PC-9 (cell line): ENCODE results near the gene SLX4IP. TPM values are rescaled to one million over a fixed set of nuclear protein-coding genes. Genes with fewer than 3 reads are reported as not detected.

Source experiments
- BruUV-seq: library from RNA; stranded (reverse); fragments of 400-500 nt; replicated peaks from 2 replicates; lab custom pipeline; 2021; lab: Mats Ljungman, UMichigan
- CTCF ChIA-PET: fragments of 300-600 bp; sonication (Branson Sonifier 250); formaldehyde crosslinking; loops from one replicate; lab custom pipeline; 2022; ENCODE audit warnings: antibody characterized with exemption; lab: Charles Lee
- POLR2A ChIA-PET: fragments of 300-600 bp; sonication (Branson Sonifier 250); formaldehyde crosslinking; loops from one replicate; lab custom pipeline; 2022; ENCODE audit warnings: antibody characterized with exemption; ENCODE audit not compliant: unreplicated experiment; lab: Charles Lee
- DNase-seq, 2 experiments: peaks; one replicate each; pipeline versions ENCODE4 v3.0.0 to v3.0.0-alpha.2; 2015 to 2022; ENCODE audit warnings: mixed read lengths in 1 of 2
- H2AFZ ChIP-seq: fragments of 200-600 bp; sonication (generic); 2 replicates; pipeline ENCODE4 v1.8.1; 2017; ENCODE audit warnings: antibody characterized with exemption
- H3F3A ChIP-seq: fragments of 200-600 bp; sonication (generic); 2 replicates; pipeline ENCODE4 v1.8.1; 2017; ENCODE audit warnings: antibody characterized with exemption, mild to moderate bottlenecking, low read depth; ENCODE audit not compliant: insufficient read depth
- H3K27ac ChIP-seq: fragments of 200-600 bp; sonication (generic); 2 replicates; pipeline ENCODE4 v1.6.1; 2016; ENCODE audit warnings: mixed run types
- H3K27me3 ChIP-seq: fragments of 200-600 bp; sonication (generic); 2 replicates; pipeline ENCODE4 v1.6.1; 2016; ENCODE audit warnings: low read depth, mixed run types; ENCODE audit not compliant: insufficient read depth
- H3K36me3 ChIP-seq: fragments of 200-600 bp; sonication (generic); 2 replicates; pipeline ENCODE4 v1.6.1; 2016; ENCODE audit warnings: low read depth, mixed run types
- H3K4me1 ChIP-seq: fragments of 200-600 bp; sonication (generic); replicated peaks from 2 replicates; pipeline ENCODE4 v1.6.1; 2016; ENCODE audit warnings: mixed run types; ENCODE audit not compliant: insufficient read depth
- H3K4me2 ChIP-seq: fragments of 200-600 bp; sonication (generic); 2 replicates; pipeline ENCODE4 v1.6.1; 2017; ENCODE audit warnings: mixed run types
- H3K4me3 ChIP-seq: fragments of 200-600 bp; sonication (generic); 2 replicates; pipeline ENCODE4 v1.6.1; 2016; ENCODE audit warnings: mixed run types
- H3K79me2 ChIP-seq: fragments of 200-600 bp; sonication (generic); 2 replicates; pipeline ENCODE4 v1.6.1; 2017; ENCODE audit warnings: low read depth, mixed run types
- H3K9me2 ChIP-seq: fragments of 200-600 bp; sonication (generic); 2 replicates; pipeline ENCODE4 v1.8.1; 2017; ENCODE audit warnings: mild to moderate bottlenecking; ENCODE audit not compliant: insufficient read depth
- H3K9me3 ChIP-seq: fragments of 200-600 bp; sonication (generic); 2 replicates; pipeline ENCODE4 v1.8.1; 2016; ENCODE audit warnings: low read depth; ENCODE audit not compliant: insufficient read depth
- H4K20me1 ChIP-seq: fragments of 200-600 bp; sonication (generic); 2 replicates; pipeline ENCODE4 v1.8.1; 2017; ENCODE audit not compliant: insufficient read depth
- CTCF ChIP-seq: fragments of 200-600 bp; sonication (generic); conservative IDR thresholded peaks from 2 replicates; pipeline ENCODE4 v1.6.1; 2017; ENCODE audit warnings: mixed run types, antibody characterized with exemption, mild to moderate bottlenecking, moderate library complexity
- EZH2 ChIP-seq: fragments of 200-600 bp; sonication (generic); IDR thresholded peaks from 2 replicates; pipeline ENCODE4 v1.8.0; 2017; ENCODE audit warnings: antibody characterized with exemption, low read depth
- intact Hi-C: fragments of 100-400 bp; cut with micrococcal nuclease; formaldehyde crosslinking; loops from one replicate; pipeline ENCODE4 v1.10.0; 2022; ENCODE audit not compliant: unreplicated experiment
- total RNA-seq: library from RNA; stranded (reverse); gene quantifications from 2 replicates; pipeline ENCODE4 v1.2.3, GENCODE V29; 2021

SLX4IP gene
- total RNA-seq, 1 experiment from 2014 or later: 13.4 TPM

GRCh38 chr20:10576411-10577090 is 141.4 kb downstream of the SLX4IP start:
- H3K27ac ChIP-seq: no peak overlapping the region
- H3F3A ChIP-seq: 0 out of 2 replicates have a peak, but pooled peaks cover 5% of the 10 kb centered on the region
- no peaks in the 10 kb centered on the region for H3K36me3 ChIP-seq
- peaks cover 23% of the 10 kb centered on the region for H3K4me1 ChIP-seq
- DNase-seq: no peak
- no TSS peak for BruUV-seq
- no peak overlapping the region for H2AFZ ChIP-seq
- H3K4me3 ChIP-seq: no peak overlapping the region
- no peaks in the 10 kb centered on the region for H3K27me3 ChIP-seq
- H3K4me2 ChIP-seq: no peak overlapping the region
- TF ChIP-seq EZH2 (no peak), CTCF (no peak)
- ChIA-PET POLR2A (no interaction called here), CTCF (no interaction called here)
- intact Hi-C loops: no loop called here
- H3K9me2 ChIP-seq: no peaks in the 10 kb centered on the region
- H3K9me3 ChIP-seq: no peaks in the 10 kb centered on the region
- no peaks in the 10 kb centered on the region for H3K79me2 ChIP-seq
- no peaks in the 10 kb centered on the region for H4K20me1 ChIP-seq

GRCh38 chr20:10577648-10578047 is 142.5 kb downstream of the SLX4IP start:
- H3F3A ChIP-seq: 0 out of 2 replicates have a peak, but pooled peaks cover 5% of the 10 kb centered on the region
- no peaks in the 10 kb centered on the region for H3K9me2 ChIP-seq
- H3K27me3 ChIP-seq: no peaks in the 10 kb centered on the region
- H3K36me3 ChIP-seq: no peaks in the 10 kb centered on the region
- peaks cover 29% of the 10 kb centered on the region for H3K4me1 ChIP-seq
- ChIA-PET CTCF (no interaction called here), POLR2A (no interaction called here)
- no peaks in the 10 kb centered on the region for H3K79me2 ChIP-seq
- intact Hi-C loops: no loop called here
- no peaks in the 10 kb centered on the region for H3K9me3 ChIP-seq
- 0 out of 2 replicates have a peak overlapping the region, but pooled peaks have one; percentile 25 for H3K27ac ChIP-seq
- no TSS peak for BruUV-seq
- no peak overlapping the region for H3K4me2 ChIP-seq
- TF ChIP-seq EZH2 (no peak), CTCF (no peak)
- DNase-seq: no peak
- no peak overlapping the region for H3K4me3 ChIP-seq
- H2AFZ ChIP-seq: no peak overlapping the region
- no peaks in the 10 kb centered on the region for H4K20me1 ChIP-seq

GRCh38 chr20:10578607-10579006 is 143.5 kb downstream of the SLX4IP start:
- peaks cover 29% of the 10 kb centered on the region for H3K4me1 ChIP-seq
- DNase-seq: peak in 1 of 2 experiments; percentile 83
- H3K27me3 ChIP-seq: no peaks in the 10 kb centered on the region
- no TSS peak for BruUV-seq
- H3F3A ChIP-seq: 0 out of 2 replicates have a peak, but pooled peaks cover 5% of the 10 kb centered on the region
- peak overlapping the region; percentile 14 for H3K4me2 ChIP-seq
- H4K20me1 ChIP-seq: no peaks in the 10 kb centered on the region
- ChIA-PET CTCF (interaction anchor here (0.5 kb wide), 1 partner anchor 122 kb away, joined by 3 read pairs; no protein-coding TSS in a partner anchor), POLR2A (interaction anchor here (0.6 kb wide), 1 partner anchor 695 kb away, joined by 6 read pairs; no protein-coding TSS in a partner anchor)
- H3K36me3 ChIP-seq: no peaks in the 10 kb centered on the region
- no peaks in the 10 kb centered on the region for H3K9me2 ChIP-seq
- intact Hi-C loops: no loop called here
- no peak overlapping the region for H3K4me3 ChIP-seq
- H3K27ac ChIP-seq: 0 out of 2 replicates have a peak overlapping the region, but pooled peaks have one; percentile 25
- no peak for TF ChIP-seq CTCF
- TF ChIP-seq EZH2: no peak
- no peak overlapping the region for H2AFZ ChIP-seq
- H3K9me3 ChIP-seq: no peaks in the 10 kb centered on the region
- no peaks in the 10 kb centered on the region for H3K79me2 ChIP-seq
